Fibroblast of gingiva (primary cell): ENCODE data around the gene KCNK10.
"Not testable (repeated sequence)": the region's sequence is repeated elsewhere in the genome, so short reads cannot be mapped to it uniquely, and the experiment has no call there.

Source experiments
- DNase-seq: peaks from one replicate; pipeline ENCODE4 v3.0.0-alpha.2; 2011; ENCODE audit warnings: low read depth

KCNK10 gene

DNA sequence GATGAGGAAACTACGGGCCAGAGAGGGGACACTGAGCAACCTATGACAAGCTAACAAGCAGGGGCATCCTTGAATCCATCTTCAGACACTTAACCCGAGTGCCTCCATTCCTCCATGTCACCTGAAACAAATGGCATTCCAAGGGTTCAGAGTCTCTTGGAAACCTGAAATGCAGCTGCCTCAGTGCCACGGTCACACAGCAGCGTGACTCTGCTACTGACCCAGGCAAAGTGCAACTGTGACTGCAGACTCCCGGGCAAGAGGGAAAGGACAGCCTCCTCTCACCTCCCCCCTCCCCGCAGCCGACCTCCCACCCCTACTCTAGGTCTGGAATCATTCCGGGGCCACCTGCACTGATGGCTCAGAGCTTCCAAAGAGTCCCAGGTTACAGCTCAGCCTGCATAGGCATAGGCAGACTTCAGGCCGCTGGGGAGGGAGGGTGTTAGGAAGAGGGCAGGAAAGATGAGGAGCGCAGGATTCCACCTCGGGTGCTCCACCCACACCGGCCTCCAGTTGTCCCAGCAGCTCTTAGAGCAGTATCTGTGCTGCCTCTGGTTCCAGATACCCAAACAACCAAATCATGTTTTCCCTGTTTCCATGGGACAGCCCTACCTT is 53.2 kb downstream of the KCNK10 start:
- no peak for DNase-seq

GRCh38 chr14:88266474-88266873 is 56.6 kb downstream of the KCNK10 start:
- DNase-seq: no peak

- no peak for DNase-seq
These were observed 59.0 kb downstream of the KCNK10 start for GRCh38 chr14:88264116-88264515.

GRCh38 chr14:88261302-88261701 is 61.8 kb downstream of the KCNK10 start:
- DNase-seq: not testable (repeated sequence)

GRCh38 chr14:88258021-88258420 is 65.0 kb downstream of the KCNK10 start:
- no peak for DNase-seq

- no peak for DNase-seq
These were observed 65.8 kb downstream of the KCNK10 start for GRCh38 chr14:88256997-88257950.

- DNase-seq: no peak
These were observed 67.3 kb downstream of the KCNK10 start for GRCh38 chr14:88255798-88256197.

- no peak for DNase-seq
These were observed 67.9 kb downstream of the KCNK10 start for GRCh38 chr14:88255196-88255595.

DNA sequence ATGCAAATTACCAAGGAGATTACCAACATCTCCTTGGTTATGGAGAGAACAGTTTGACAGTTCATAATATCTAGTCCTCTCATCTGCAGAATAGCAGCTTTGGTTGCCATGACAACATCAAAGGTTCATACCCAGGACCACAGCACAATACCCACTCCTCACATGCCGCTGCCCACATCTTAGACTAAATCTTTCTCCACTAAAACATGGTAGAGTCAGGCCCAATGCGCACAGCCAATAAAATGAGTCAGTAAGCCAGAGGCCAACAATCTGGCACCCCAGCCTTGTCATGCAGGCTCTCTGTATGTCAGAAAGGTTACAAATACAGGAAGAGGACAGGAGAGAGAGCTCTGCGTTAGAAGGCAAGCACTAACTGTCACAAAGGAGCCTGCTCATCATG is 70.6 kb downstream of the KCNK10 start:
- no peak for DNase-seq

DNA sequence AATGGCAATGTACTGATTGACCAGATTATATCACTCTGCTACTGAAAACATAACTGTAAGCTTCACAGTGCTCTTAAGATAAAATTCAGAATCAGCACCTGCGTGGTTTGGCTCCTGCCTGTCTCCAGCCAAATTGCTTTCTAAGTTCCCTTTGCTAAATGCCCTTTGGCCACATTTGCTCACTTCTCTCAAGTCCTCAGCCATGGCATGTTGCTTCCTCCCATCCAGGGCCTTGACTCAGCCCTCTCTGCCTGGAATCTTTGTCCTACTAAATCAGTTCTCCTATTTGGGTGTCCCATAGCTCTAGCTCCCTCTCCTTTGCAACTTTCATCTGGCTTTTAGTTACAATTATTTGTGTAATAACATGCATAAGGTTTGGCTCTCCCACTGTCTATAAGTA is 71.4 kb downstream of the KCNK10 start:
- no peak for DNase-seq

GRCh38 chr14:88249266-88249665 is 73.8 kb downstream of the KCNK10 start:
- no peak for DNase-seq

- no peak for DNase-seq
These were observed 74.5 kb downstream of the KCNK10 start for GRCh38 chr14:88248606-88249005.

GRCh38 chr14:88247228-88247627 is 75.8 kb downstream of the KCNK10 start:
- no peak for DNase-seq

DNA sequence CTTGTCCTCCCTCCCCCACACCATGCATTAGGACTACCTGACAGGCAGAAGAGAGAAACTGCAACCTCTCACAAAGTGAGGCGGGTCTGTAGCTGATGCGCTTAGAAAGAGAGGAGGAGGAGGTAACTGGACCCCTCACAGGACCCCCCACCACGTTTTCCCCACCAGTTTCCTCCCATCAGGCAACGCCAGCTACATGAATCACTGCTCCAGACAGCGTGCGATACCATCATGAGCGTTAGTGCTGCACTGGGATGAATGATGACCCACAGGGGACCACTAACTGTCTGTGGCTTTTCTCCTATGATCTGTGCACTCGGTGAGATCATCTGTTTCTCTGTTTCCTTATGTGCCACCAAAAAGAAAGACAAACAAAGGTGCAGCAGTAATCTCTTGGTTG is 77.7 kb downstream of the KCNK10 start:
- DNase-seq: no peak

GRCh38 chr14:88243946-88244345 is 79.1 kb downstream of the KCNK10 start:
- no peak for DNase-seq

DNA sequence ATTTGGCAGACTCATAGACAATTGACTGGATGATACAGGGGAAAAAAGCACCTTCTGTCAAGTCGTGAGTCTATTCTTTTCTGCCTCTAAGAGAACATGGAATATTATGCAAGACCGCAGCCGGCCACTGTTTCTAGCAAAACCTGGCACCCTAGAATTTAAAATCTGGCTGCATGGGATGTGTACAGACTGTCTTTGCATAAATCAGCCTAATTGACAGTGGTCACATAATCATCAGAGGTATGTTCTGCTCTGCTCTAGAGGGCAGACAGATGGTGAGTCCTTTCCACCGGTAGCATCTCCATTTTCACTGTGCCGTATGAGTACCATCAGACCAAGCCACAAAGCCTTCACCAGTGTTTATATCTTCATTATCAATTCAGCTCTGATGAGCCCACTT is 80.6 kb downstream of the KCNK10 start:
- DNase-seq: no peak

DNA sequence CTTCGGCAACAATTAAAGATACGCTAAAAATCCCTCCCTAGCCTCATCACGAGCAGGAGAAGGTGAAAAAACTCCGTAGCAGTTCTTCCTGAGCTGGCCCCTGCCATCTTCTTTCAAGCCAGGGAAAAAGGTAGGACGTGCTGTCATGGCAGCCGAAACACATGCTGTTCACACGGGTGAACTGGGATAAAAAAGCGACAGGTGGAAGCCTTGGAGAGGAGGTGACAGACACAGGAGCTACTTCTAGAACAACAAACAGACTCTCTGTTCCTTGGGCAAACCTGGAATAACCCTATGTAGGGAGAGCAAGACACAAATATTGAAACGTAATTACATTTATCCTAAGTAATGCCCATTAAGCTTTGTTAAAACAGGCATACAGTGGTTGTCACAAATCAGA is 81.3 kb downstream of the KCNK10 start:
- no peak for DNase-seq

DNA sequence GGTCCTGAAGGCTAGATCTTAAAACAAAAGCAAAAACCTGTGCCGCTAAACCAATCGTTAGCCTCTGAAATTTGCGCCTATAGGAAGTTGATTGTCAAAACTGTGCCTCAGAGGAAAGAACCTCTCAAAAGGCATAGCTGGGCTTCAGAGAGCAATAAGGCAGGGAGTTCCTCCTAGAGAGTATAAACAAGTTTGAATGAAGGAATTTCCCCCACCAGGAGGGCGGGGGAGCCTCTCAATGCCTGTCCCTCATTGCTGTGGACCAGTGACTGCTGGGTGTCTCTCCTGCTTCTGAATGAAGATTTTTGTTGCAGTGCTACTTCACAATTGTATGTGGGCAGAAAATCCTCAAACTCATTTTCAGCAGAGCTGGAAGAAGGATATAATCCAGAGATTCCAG is 88.6 kb downstream of the KCNK10 start:
- no peak for DNase-seq

DNA sequence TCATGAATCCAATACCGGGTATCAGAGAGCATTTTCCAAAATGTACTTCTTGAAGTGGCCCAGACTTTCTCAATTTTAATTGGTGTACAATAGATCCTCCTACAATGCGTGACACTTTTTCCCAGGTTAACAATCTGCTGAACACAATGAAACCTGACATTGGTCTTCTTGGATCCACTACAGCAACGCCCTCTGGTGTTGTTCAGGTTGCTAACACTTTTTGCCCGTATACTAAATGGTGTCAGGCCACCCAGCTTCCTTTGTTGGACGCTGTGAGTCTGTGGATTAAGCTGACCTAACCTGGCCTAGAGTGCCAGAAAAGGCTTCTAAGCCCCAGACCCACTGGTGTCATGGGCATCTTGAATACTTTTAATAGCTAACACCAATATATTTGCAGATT is 89.2 kb downstream of the KCNK10 start:
- DNase-seq: no peak

DNA sequence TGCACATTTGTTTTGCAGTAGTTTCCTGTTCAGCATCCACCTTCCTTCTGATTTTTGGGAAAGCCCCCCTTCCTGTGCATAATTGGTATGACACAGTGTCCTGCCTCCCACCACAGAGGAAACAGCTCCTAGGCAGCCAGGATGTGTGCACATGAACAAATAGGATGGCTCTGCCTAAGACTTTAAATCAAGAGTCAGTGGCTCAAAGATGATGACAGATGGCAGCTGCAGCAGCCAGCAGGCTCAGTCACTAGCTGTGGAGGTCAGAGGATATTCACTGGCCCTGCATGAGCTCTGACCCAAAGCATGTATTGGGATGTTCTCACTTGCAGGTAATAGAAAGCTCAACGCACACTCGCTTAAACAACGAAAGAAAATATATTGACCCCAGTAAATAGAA is 90.3 kb downstream of the KCNK10 start:
- no peak for DNase-seq

DNA sequence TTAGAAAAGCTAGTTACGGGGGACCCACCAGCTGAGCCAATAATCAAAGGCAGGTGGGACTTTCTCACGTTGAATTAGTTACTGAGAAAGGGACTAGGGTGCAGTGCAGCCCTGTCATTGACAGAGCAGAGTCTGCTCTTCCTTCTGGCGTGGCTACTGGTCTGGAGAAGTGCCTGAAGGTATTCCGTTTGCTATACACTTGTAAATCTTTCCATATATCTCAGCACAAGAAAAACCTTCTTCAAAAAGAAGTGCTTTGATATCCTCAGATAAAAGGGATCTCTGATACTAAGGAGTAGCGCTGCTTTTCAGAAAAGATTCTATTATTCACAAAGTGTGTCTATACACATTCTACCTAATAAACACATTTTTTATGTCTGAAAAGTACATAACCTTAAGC is 91.5 kb downstream of the KCNK10 start:
- DNase-seq: no peak

GRCh38 chr14:88229428-88229827 is 93.6 kb downstream of the KCNK10 start:
- DNase-seq: no peak

GRCh38 chr14:88228522-88229236 is 94.4 kb downstream of the KCNK10 start:
- no peak for DNase-seq
